Anterior cingulate cortex (tissue), 58 donors: Measurements from ENCODE around the gene ABLIM2.
A peak's percentile ranks its signal among the peaks of the same experiment; 100 is the strongest.
"Not testable (repeated sequence)": the region's sequence is repeated elsewhere in the genome, so short reads cannot be mapped to it uniquely, and the experiment has no call there.

Experiments used
- DNase-seq, 58 donors: peaks; one replicate each; lab custom pipeline; 2025; lab: John Stamatoyannopoulos, UW

Gene ABLIM2

DNA sequence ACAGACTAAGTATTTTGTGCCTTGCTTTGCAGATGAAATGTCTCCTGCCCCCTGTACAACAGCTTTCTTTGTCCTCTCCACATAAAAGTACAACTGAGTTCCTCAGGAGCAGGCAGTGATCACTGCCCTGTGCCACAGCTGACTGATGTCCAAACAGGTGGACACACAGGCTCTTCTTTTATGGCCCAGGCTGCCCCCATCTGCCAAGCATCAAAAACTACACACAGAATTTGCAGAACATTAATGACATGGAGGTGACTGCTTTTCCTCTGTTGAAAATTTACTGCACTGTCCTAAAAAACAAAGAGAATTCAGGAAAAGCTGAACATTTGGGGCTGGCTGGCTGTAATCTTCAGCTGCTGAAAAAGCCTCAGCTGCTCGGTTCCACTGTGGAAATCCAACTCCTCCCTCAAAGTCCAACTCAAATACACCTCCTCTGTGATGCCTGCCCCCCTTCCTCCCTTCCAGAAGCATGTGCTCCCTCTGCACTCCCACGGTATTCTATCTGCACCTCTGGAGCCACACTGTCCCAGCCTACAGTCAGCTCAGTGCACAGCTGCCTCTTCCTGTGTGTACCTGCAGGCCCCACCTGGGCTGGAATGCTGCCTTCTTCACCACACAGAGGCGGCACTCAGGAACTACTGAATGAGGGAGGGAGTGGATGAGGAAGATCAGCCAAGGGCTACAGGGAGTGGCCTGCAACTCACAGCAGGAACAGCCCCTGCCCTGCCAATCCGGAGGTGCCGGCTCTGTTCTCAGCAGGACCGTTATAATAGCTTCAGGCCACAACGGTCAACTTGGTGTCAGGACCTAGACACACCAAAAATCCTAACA lies 229.3 kb downstream of the ABLIM2 start:
- peak in 8 of 58 donors; percentile 13 to 31 (median 18) for DNase-seq

DNA sequence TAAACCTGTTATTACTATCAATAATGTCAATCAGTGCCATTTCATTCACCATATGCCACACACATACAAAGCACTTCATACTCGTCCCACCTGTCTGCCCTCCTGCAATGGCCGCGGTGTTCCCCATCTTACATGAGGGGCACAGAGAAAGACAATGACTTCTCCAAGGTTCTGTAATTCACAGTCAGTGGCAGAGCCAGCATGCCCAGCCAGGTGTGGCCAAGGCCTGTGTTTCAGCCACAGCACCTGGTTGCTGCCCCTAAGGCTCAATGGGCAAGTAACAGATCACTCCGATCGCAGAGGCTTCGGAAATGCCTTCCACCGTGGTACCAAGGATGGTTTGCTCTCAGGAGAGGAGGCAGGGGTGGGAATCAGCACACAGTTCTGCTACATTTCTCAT lies 229.9 kb downstream of the ABLIM2 start:
- DNase-seq, result no peak

DNA sequence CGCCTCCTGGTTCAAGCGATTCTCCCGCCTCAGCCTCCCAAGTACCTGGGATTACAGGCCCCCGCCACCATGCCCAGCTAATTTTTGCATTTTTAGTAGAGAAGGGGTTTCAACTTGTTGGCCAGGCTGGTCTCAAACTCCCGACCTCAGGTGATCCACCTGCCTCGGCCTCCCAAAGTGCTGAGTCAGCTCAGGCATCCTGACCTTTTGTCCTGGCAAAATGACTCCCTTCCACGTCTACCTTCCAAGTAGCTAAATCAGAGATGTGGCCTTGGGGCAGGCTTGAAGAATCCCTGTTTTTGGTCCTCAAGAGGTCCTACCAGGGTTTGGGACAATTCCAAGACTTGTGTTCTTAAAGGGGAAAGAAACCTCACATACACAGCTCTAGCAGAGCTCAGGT lies 231.8 kb downstream of the ABLIM2 start:
- DNase-seq, result no peak

DNA sequence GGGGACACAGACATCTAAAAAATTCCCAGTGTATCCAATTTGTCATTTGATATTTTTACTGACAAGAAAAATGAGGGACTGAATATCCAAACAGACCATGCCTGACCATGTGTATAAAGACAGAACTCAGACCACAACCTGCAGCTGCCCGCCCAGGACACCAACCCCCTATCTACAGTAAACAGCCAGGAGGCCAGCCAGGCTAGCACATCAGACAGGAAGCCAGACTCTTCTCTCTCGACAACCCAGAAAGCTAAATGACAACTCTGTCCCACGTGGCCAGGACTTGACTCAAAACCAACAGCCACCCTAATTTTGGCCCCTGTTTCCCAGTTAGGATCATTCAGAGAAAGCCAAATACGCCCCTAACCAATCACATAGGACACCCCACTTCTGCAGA lies 234.0 kb downstream of the ABLIM2 start:
- DNase-seq, result no peak

DNA sequence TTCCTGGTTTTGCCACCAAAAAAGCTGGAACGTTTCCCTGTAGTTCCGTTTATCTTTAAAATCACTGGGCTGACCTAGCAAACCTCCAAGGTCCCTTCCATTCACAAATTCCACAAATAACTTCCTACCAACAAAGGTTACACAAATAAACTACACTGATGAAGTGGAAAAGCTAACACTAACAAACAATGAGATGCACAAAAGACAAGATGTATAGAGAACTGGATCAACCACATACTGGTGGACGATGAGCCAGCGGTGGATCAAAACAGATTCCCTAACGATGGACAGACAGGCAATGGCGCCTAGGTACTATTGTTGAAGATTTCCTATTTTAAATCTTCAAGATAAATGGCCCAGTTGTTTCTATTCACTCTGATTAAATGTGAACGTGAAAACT lies 234.4 kb downstream of the ABLIM2 start:
- DNase-seq, result no peak

DNA sequence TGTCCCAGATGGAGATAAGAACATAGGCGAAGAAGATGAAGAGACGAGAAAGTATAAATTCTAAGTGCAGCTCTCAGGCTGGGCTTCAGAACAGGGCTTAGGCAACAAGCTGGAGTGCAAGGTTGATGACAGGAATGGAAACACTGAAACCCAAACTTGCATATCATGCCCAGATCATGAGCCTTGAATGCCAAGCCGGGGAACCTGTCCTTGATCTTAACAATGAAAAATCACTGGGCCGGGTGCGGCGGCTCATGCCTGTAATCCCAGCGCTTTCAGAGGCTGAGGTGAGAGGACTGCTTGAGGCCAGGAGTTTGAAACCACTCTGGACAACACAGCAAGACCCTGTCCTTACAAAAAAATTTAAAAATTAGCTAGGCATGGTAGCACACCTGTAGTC lies 236.1 kb downstream of the ABLIM2 start:
- DNase-seq, result no peak

DNA sequence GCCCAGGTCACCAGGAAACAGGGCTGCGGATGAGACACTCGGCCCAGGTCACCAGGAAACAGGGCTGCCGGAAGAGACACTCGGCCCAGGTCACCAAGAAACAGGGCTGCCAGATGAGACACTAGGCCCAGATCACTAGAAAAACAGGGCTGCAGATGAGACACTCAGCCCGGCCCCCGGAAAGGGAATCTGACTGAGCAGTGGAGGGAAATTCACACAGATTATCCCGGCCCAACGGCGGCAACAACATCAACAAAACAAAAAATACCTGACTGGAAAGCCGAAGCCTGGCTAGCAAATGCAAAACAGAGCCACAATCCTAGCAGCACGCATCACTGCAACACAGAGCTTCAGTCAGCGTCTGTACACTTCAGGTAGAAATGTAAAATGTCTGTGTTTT lies 239.6 kb downstream of the ABLIM2 start:
- no peak for DNase-seq

DNA sequence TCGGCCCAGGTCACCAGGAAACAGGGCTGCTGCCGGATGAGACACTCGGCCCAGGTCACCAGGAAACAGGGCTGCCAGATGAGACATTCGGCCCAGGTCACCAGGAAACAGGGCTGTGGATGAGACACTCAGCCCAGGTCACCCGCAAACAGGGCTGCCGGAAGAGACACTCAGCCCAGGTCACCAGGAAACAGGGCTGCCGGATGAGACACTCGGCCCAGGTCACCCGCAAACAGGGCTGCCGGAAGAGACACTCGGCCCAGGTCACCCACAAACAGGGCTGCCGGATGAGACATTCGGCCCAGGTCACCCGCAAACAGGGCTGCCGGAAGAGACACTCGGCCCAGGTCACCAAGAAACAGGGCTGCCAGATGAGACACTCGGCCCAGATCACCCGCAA lies 240.4 kb downstream of the ABLIM2 start:
- not testable (repeated sequence) for DNase-seq

GRCh38 chr4:7917669-7918068 lies 240.9 kb downstream of the ABLIM2 start:
- DNase-seq, result no peak

GRCh38 chr4:7915875-7916242 lies 242.8 kb downstream of the ABLIM2 start:
- no peak for DNase-seq
